HepG2 (cell line): ENCODE results near the gene HOXA9. TPM values are rescaled to one million over a fixed set of nuclear protein-coding genes. Genes with fewer than 3 reads are reported as not detected.

Source experiments
- ARNTL ChIP-seq: sonication (generic); formaldehyde crosslinking; IDR thresholded peaks from 2 replicates; pipeline ENCODE4 v1.4.0; 2020; ENCODE audit warnings: mild to moderate bottlenecking, missing genetic modification reagents
- BCL3 ChIP-seq: sonication (generic); formaldehyde crosslinking; IDR thresholded peaks from 2 replicates; pipeline ENCODE4 v1.5.1; 2020; ENCODE audit warnings: mild to moderate bottlenecking, missing genetic modification reagents, moderate library complexity
- CCAR2 ChIP-seq: fragments of 200-400 bp; formaldehyde crosslinking; optimal IDR thresholded peaks from 2 replicates; pipeline ENCODE3; 2018; ENCODE audit warnings: low read depth, mild to moderate bottlenecking, low read length, moderate library complexity
- FOSL2 ChIP-seq: sonication (generic); formaldehyde crosslinking; IDR thresholded peaks from 2 replicates; pipeline ENCODE4 v1.4.0; 2020; ENCODE audit warnings: missing genetic modification reagents
- MEIS1 ChIP-seq: sonication (generic); formaldehyde crosslinking; IDR thresholded peaks from 2 replicates; pipeline ENCODE4 v1.9.0; 2021; ENCODE audit warnings: mild to moderate bottlenecking, missing genetic modification reagents, moderate library complexity, borderline replicate concordance
- NFATC3 ChIP-seq: sonication (generic); formaldehyde crosslinking; IDR thresholded peaks from 2 replicates; pipeline ENCODE4 v1.5.1; 2020; ENCODE audit warnings: mild to moderate bottlenecking, missing genetic modification reagents
- SKIL ChIP-seq: sonication (generic); formaldehyde crosslinking; IDR thresholded peaks from 2 replicates; pipeline ENCODE4 v1.8.0; 2022; ENCODE audit warnings: missing genetic modification reagents, mild to moderate bottlenecking, moderate library complexity, borderline replicate concordance
- TBX2 ChIP-seq: sonication (generic); formaldehyde crosslinking; IDR thresholded peaks from 2 replicates; pipeline ENCODE4 v1.5.0; 2020; ENCODE audit warnings: missing genetic modification reagents, mild to moderate bottlenecking, borderline replicate concordance
- ZBTB40 ChIP-seq, 2 experiments: fragments of 450-650 bp in 1 of 2; sonication (generic) in 1 of 2; formaldehyde crosslinking in 1 of 2; IDR thresholded peaks; 2 replicates each; pipeline versions ENCODE4 v1.6.1 to v1.8.0; 2016 to 2022; ENCODE audit warnings: antibody characterized with exemption in 1 of 2, mild to moderate bottlenecking in 1 of 2, missing genetic modification reagents in 1 of 2
- ZFP62 ChIP-seq: sonication (generic); formaldehyde crosslinking; IDR thresholded peaks from 2 replicates; pipeline ENCODE4 v1.4.0; 2020; ENCODE audit warnings: missing genetic modification reagents
- ZFP82 ChIP-seq: sonication (generic); formaldehyde crosslinking; IDR thresholded peaks from 2 replicates; pipeline ENCODE4 v1.5.1; 2020; ENCODE audit warnings: mild to moderate bottlenecking, missing genetic modification reagents, borderline replicate concordance
- ZFX ChIP-seq: sonication (generic); formaldehyde crosslinking; IDR thresholded peaks from 2 replicates; pipeline ENCODE4 v1.4.0; 2020; ENCODE audit warnings: mild to moderate bottlenecking, low read depth, missing genetic modification reagents, moderate library complexity
- ZNF143 ChIP-seq: sonication (generic); formaldehyde crosslinking; IDR thresholded peaks from 2 replicates; pipeline ENCODE4 v1.4.0; 2020; ENCODE audit warnings: missing genetic modification reagents
- ZNF776 ChIP-seq: sonication (generic); formaldehyde crosslinking; IDR thresholded peaks from 2 replicates; pipeline ENCODE4 v1.4.0; 2020; ENCODE audit warnings: mild to moderate bottlenecking, missing genetic modification reagents
- ZNF781 ChIP-seq: sonication (generic); formaldehyde crosslinking; IDR thresholded peaks from 2 replicates; pipeline ENCODE4 v1.5.1; 2020; ENCODE audit warnings: borderline replicate concordance, mild to moderate bottlenecking, missing genetic modification reagents; ENCODE audit errors: not compliant biosample characterization
- polyA plus RNA-seq, 8 experiments: library from polyadenylated mRNA; depleted of rRNA in 3 of 8; stranded (reverse) in 7 of 8; unstranded in 1 of 8; fragments of >200 nt; fragmentation: Illumina TruSeq in 4 of 8; extraction: Trizol in 4 of 8; gene quantifications; 2 replicates each; pipeline versions ENCODE4 v1.2.1 to v1.2.3, GENCODE V29; 2011 to 2016; ENCODE audit warnings: low read depth in 4 of 8, missing spikeins in 1 of 8, mixed read lengths in 1 of 8; ENCODE audit not compliant: insufficient read depth in 1 of 8
- total RNA-seq, 5 experiments: library from RNA; depleted of rRNA; stranded (reverse); fragments of >200 nt; fragmentation: Illumina TruSeq; extraction: Trizol; gene quantifications; 2 replicates each; pipeline ENCODE4 v1.2.3, GENCODE V29; 2016; ENCODE audit warnings: low read depth in 1 of 5

The HOXA9 gene
- total and polyA plus RNA-seq, 2 of the 13 experiments (the other 11 are each of a cell fraction or from before 2014, with no cell fraction given), result not detected

- TF ChIP-seq MEIS1 (CRISPR knock-in tag), result no peak; the same call in 1 of the 2 replicates
- TF ChIP-seq FOSL2, result peak; percentile 41; the same call in 1 of the 2 replicates
- no peak for TF ChIP-seq ZFP62
- TF ChIP-seq ARNTL, result no peak; the same call in 1 of the 2 replicates
- TF ChIP-seq ZFX (CRISPR knock-in tag), result peak; percentile 87
- TF ChIP-seq ZNF776 (CRISPR knock-in tag), result 0 out of 2 replicates have a peak, but pooled peaks have one; percentile 35
- TF ChIP-seq BCL3, result peak; percentile 53; the same call in 1 of the 2 replicates
- TF ChIP-seq TBX2 (CRISPR knock-in tag), result peak; percentile 79
- no peak for TF ChIP-seq NFATC3 (CRISPR knock-in tag)
- no peak for TF ChIP-seq ZNF143 (CRISPR knock-in tag)
- TF ChIP-seq ZBTB40 (IDR thresholded peaks at IDR 0.05), result no peak
- 0 out of 2 replicates have a peak, but pooled peaks have one; percentile 25 for TF ChIP-seq ZBTB40 (CRISPR knock-in tag; IDR thresholded peaks at IDR 0.05)
- TF ChIP-seq ZFP82 (CRISPR knock-in tag), result no peak
- peak; percentile 69 for TF ChIP-seq CCAR2
- peak; percentile 66 for TF ChIP-seq SKIL (CRISPR knock-in tag)
- TF ChIP-seq ZNF781 (CRISPR knock-in tag), result peak; percentile 60
Observed at GRCh38 chr7:27122077-27122910, 43.0 kb downstream of the HOXA9 start (continued).
